Activated CD4-positive, alpha-beta T cell treated with anti-CD3 and anti-CD28 coated beads, Interleukin-2, amount 50 U/mL, for 48 hours (primary cell): ENCODE data around the gene ABCG2.

Source experiments
- DNase-seq, 2 experiments: peaks; one replicate each; pipeline ENCODE4 v3.0.0-alpha.2; 2020

Gene ABCG2

DNA sequence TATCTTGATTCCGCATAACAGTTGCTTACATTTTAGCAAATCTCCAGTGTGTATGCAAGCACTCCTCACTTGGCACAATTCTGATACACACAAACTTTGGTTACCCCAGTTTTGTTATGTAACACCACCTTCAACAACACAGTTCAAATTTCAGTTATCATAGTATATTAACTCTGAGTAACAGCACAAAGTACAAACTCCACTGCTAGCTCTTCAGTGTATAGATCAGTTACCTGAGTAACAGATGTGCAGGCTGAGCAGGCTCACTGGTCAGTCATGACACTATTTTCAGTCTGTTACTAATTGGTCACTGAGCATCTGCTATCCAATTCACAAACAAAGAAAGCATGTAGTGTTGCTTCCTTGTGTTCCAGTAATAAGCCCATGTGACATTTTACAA, 95.6 kb downstream of the ABCG2 start:
- no peak for DNase-seq

DNA sequence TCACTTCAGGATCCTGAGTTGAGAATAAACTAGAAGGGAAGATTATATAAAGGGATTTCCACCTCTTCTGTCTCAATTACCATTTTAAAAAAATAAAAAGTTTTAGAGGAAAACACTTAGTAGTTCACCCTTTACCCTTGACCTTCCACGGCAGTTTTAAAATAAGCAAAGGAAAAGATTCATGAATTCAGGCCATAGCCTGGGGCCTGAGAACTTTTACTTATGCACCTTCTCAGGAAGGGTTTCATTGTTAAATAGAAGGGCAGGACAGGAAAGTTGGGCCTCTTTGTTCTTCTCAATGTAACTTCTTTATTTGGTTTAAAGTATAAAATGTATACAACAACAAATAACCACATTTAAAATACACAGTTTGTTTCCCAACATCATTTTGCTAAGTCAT, 96.1 kb downstream of the ABCG2 start:
- DNase-seq: no peak

- no peak for DNase-seq
These were observed 98.0 kb downstream of the ABCG2 start for GRCh38 chr4:88060431-88060830.

- no peak for DNase-seq
These were observed 98.7 kb downstream of the ABCG2 start for GRCh38 chr4:88059766-88060165.

- no peak for DNase-seq
These were observed 100.1 kb downstream of the ABCG2 start for GRCh38 chr4:88058295-88058694.

DNA sequence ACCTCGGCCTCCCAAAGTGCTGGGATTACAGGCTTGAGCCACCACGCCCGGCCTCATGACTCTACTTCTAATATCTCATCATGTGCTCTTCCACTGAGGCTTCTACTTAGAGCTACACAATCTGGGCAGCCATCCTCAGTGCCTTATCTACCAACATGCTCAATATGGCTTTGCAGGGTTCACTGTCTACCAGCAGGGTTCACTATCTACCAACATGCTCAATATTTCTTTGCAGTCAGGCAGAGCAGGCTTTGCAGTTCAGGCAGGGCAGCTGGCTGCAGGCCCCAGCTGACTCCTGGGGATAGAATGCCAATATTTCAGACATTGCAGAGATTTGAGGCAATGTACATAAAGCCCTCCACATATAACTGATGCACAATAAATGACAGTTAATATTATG, 103.5 kb downstream of the ABCG2 start:
- no peak for DNase-seq

- DNase-seq: no peak
These were observed 104.2 kb downstream of the ABCG2 start for GRCh38 chr4:88054229-88054628.

DNA sequence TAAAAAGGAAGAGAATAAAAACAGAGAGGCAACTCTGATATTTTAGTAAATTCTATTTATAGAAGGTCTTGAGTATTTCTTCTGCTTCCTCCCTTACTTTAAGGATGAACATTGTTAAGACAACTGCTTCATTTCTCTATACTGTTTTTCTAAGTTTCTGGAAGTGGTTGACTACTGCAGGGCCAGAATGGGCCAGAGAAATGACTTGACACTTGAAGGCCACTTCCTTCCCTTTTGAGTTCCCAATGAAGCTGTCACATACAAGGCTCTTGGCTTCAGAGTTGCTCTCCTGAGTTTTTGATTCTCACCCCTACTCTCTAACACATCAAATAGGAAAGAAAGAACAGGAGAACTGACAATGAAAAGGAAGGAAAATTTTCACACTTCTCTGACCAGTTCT, 113.4 kb downstream of the ABCG2 start:
- DNase-seq: no peak

- DNase-seq: no peak
These were observed 114.7 kb downstream of the ABCG2 start for GRCh38 chr4:88043586-88044340.

GRCh38 chr4:88043001-88043400, 115.4 kb downstream of the ABCG2 start:
- no peak for DNase-seq

DNA sequence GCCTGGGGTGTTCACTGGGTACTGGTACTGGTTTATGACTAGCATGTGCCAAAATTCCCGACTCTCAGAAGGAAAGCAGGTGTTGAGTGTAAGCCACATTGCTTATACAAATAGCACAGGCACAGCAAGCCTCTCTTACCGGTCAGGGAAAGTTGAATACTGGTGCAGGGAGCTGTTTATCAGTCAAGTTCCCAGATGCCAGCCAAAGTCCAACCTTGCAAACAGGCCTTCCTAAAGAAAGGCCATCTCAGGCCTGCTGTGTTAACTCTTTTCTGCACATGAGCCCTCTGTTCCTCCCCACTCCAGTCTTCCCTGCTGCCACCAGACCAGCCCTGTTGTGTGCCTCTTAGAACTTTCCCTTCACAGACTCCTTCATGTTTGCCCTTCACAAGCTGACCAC, 116.8 kb downstream of the ABCG2 start:
- no peak for DNase-seq

DNA sequence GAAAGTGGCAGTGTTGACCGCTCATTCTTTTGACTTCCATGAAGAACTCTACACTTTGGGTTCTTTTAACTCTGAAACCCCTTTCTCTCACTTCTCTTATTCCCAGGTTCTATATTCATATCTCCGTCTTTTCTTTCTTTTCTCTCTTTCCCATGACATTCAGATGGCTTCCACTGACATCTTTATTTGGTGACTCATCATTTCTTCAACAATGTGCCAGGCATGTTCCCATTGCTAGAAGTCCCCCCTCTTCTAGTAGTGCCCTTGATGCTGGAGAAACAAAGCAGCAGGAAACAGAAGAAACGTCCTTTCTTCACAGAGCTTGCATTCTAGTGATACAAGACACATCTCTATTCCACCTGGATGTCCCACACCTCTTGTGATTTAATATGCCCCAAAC, 117.7 kb downstream of the ABCG2 start:
- DNase-seq: no peak
